SK-N-MC (cell line): ENCODE data around the gene BTRC.

ENCODE experiments used
- DNase-seq: peaks from one replicate; pipeline ENCODE4 v3.0.0-alpha.2; 2011; ENCODE audit warnings: low read depth, low spot score
- H3K27ac ChIP-seq: fragments of 200-600 bp; sonication (generic); 2 replicates; pipeline ENCODE4 v1.5.1; 2016; ENCODE audit warnings: mixed run types
- H3K36me3 ChIP-seq: fragments of 200-600 bp; sonication (generic); 2 replicates; pipeline ENCODE4 v1.6.1; 2017; ENCODE audit warnings: antibody characterized with exemption, low read length, mixed read lengths; ENCODE audit not compliant: insufficient read depth
- H3K4me3 ChIP-seq: fragments of 200-600 bp; sonication (generic); 2 replicates; pipeline ENCODE4 v1.5.1; 2016
- H3K9ac ChIP-seq: fragments of 200-600 bp; sonication (generic); 2 replicates; pipeline ENCODE4 v1.8.0; 2017; ENCODE audit warnings: mixed run types, mixed read lengths; ENCODE audit not compliant: insufficient read length
- H3K9me3 ChIP-seq: fragments of 200-600 bp; sonication (generic); 2 replicates; pipeline ENCODE4 v1.6.1; 2017; ENCODE audit warnings: low read depth, mild to moderate bottlenecking, antibody characterized with exemption, low read length, moderate library complexity, mixed read lengths
- EZH2 ChIP-seq: fragments of 200-600 bp; sonication (generic); IDR thresholded peaks from one replicate; pipeline ENCODE4 v1.6.1; 2017; ENCODE audit warnings: antibody characterized with exemption
- FOXP2 ChIP-seq: optimal IDR thresholded peaks from 2 replicates; pipeline ENCODE3; 2011; ENCODE audit warnings: mild to moderate bottlenecking, moderate library complexity; ENCODE audit not compliant: insufficient read depth; ENCODE audit errors: extremely low read length, control extremely low read depth
- POLR2AphosphoS5 ChIP-seq: IDR thresholded peaks from 2 replicates; pipeline ENCODE4 v1.6.1; 2012; ENCODE audit warnings: mild to moderate bottlenecking, low read depth, low read length, borderline replicate concordance

BTRC gene

DNA sequence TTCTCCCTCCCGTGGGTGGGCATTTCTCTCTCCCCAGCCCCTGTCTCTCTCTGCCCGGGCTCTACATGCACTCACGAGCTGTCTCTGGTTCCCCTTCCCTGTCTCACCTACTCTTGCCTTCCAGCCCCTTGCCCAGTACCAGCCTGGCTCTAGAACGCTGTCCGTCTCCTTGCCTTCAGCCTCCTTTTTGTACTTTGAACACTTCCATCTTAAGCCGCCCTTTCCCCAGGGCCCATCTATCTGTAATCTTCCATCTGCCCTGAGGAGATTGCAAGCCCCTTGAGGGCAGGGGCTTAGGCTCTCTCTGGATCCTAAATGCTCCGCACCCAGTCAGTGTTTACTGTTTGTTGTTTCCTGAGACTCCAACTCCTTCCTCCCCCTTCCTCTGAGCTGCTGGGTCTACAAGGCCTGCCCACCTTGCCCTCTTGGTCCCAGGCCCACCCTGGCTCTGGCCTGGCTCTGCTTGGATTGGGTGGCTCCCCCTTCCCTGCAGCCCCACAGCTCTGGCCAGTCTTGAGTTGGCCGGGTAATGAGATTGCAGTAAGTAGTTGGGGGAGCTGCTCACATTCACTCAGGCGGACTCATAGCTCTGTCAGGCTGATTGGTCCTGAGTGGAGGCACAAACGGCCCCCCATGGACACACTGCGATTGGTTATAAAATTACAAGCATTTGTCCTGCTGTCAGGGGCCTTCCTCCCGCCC is 205.8 kb downstream of the BTRC start:
- Histone ChIP-seq H3K9me3 (no peaks in the 10 kb centered on the region), H3K36me3 (no peaks in the 10 kb centered on the region), H3K4me3 (no peak overlapping the region), H3K27ac (no peak overlapping the region), H3K9ac (no peak overlapping the region)
- TF ChIP-seq POLR2AphosphoS5 = no peak
- DNase-seq = no peak

DNA sequence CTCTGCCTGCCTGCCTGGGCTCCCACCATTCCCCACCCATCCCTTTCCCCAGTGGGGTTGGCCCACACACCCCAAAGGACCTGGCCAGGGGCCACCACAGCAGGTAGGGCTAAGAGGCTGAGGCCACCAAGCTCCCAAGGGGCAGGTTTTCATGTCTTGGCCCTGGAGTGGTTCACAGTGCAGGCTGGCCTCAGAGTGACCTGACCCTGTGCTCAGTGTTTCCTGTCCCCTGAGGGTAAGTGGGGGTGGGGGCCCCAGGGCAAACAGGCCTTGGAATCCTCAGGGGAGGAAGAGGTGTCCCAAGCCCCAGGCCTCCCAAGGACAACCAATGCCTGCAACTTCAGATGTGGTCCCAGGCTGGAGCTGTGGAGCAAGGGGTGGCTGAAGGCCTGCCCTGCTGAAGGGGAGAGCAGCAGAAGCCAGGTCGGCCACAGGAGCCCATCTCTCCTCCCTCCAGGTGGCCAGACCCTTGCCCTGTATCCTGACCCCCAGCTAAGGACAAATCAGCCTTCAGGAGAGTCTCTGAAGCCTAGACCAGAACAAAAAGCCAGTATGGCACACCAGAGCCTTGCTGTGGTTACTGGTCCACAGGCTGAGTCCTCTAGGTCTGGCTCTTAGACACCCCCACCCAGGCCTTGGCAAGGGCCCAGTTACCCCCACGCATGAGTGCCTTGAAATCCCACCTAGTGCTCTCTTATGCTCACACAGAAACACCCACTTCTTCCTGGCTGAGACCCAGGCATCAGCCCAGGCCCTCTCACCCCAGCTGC is 206.5 kb downstream of the BTRC start:
- Histone ChIP-seq H3K27ac (no peak overlapping the region), H3K9me3 (no peaks in the 10 kb centered on the region), H3K36me3 (no peaks in the 10 kb centered on the region), H3K9ac (no peak overlapping the region), H3K4me3 (no peak overlapping the region)
- DNase-seq = no peak
- TF ChIP-seq FOXP2 = no peak
- TF ChIP-seq POLR2AphosphoS5 = no peak
- TF ChIP-seq EZH2 = no peak

DNA sequence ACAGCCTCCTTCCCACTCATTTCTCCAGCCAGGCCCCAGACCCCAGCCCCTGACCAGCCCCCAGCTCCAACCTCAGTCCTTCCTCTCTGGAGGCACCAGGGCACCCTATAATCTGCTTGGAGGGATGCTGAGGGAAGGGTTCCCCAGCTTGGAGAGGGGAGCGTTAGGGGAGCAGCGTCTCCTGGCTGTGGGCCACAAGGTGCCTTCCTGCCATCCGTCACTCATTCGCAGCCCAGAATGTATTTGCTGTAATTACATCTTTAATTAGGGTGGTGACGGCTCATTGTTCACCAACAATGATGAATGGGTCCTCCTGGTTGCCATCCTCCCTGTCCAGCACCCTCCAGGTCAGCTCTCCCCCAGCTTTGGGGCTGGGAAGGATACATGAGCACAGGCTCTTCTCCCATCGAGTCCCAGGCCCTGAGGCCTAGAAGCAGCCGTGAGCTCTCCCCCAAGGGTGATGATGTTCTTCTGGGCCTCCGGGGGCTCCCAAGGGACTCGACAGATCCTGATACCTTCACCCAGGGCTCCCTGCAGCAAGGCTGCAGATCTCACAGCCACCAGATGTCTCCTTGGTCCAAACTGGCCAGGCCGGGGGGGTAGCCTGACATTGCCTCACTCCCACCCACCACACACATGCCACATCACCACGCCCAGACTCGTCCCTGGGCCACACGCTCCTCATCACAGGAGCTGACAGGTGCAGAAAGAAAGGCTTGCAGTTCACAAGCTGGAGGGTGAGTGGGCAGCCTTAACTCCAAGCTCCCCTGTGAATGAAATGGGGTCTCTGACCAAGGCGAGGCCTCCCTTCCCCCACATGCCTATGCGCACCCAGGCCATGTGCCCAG is 207.3 kb downstream of the BTRC start:
- TF ChIP-seq EZH2 (no peak), POLR2AphosphoS5 (no peak), FOXP2 (no peak)
- Histone ChIP-seq H3K9me3 (no peaks in the 10 kb centered on the region), H3K9ac (no peak overlapping the region), H3K4me3 (no peak overlapping the region), H3K36me3 (no peaks in the 10 kb centered on the region), H3K27ac (no peak overlapping the region)
- no peak for DNase-seq

DNA sequence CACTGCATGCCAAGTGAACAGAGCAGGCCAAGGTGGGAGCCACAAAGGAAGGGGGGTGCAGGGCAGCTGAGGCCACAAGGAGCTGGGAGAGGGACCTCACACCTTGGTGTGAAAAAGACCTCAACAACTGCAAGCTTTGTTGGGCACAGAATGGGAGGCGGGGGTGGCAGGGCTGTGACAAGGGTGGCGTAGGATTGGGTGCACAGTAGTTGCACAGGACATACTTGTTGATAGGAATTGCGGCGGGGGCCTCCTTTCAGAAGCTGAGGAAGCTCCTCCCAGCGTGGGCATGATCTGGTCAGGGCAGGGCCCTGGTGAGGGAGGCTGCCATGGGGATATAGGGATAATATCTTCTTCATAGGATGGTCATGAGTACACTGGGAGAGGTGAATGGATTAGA is 208.3 kb downstream of the BTRC start:
- TF ChIP-seq EZH2 = no peak
- no peak for TF ChIP-seq POLR2AphosphoS5
- no peak for TF ChIP-seq FOXP2
- Histone ChIP-seq H3K36me3 (no peaks in the 10 kb centered on the region), H3K9ac (no peak overlapping the region), H3K27ac (no peak overlapping the region), H3K9me3 (no peaks in the 10 kb centered on the region), H3K4me3 (no peak overlapping the region)
- DNase-seq = no peak

DNA sequence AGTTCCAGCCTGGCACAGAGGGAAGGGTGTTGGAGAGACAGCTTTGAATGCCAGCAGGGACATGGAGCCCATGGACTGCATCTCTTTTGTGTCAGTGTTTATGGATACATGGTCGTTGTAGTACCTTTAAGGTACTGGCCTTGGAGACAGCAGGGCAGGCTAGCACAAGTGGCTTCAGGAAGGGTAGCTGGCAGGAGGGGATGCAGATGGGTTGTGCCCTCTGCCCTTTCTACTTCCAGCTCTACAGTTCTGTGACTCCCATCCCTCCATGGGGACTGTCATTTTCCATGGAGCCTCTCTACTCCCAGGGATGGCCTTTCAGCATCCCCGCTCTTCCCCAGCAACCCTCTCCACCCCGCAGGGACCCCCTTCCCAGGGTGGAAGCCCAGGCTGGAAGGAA is 209.0 kb downstream of the BTRC start:
- Histone ChIP-seq H3K27ac (no peak overlapping the region), H3K9me3 (no peaks in the 10 kb centered on the region)
- TF ChIP-seq POLR2AphosphoS5 (no peak), EZH2 (no peak), FOXP2 (no peak)

DNA sequence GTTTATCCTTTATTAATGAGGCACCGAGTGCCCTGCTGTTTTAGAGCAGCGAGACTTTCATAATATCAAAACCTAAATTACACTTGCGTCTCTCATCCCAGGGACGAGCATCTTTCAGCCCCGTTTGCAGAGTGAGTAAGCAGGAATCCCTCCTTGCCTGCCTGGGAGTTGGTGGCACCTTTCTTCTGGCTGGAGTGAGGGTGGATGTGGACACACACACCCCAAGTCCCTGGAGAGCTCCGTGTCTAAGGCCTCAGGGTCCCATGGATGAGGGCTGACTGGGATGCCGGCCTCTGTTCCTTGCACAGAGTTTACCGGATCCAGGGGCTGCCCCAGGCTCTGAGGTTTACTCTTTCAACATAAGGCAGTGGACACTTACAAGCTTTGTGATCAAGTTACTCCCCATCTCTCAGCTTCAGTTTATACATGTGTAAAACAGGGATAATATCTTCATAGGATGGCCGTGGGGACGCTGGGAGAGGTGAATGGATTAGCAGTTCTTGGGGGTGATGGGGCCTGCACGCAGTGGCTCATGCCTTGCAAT is 209.6 kb downstream of the BTRC start:
- Histone ChIP-seq H3K9me3 (no peaks in the 10 kb centered on the region), H3K4me3 (no peak overlapping the region), H3K27ac (no peak overlapping the region), H3K9ac (no peak overlapping the region), H3K36me3 (no peaks in the 10 kb centered on the region)
- DNase-seq = no peak
- TF ChIP-seq EZH2 (no peak), POLR2AphosphoS5 (no peak), FOXP2 (no peak)

More for the DNA sequence above, 209.0 kb downstream of the BTRC start:
- H3K9ac ChIP-seq = no peak overlapping the region
- H3K4me3 ChIP-seq = no peak overlapping the region
- H3K36me3 ChIP-seq = no peaks in the 10 kb centered on the region
- DNase-seq = no peak

DNA sequence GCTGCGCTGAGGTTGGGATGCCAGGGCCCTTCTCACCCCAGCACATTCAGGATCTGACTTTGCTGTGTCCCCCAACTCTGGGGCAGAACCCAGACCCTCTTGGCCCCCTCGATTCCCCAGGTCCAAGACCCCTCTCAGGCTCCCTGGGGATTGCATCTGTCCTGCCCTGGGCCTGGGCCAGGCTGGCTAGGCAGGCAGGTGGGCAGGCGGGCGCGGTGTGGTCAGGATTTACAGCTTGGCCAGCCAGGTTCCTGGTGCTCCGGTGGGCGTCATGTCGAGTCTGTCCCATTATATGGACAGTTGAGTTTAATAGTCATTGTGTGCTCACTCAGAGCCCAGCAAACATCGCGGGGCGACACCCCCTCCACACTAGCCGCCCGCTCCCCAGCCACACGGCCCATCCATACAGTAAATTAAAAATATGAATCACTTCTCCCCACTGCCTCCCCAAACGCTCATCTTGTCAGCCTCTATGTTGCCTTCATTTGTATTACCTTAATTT is 210.6 kb downstream of the BTRC start:
- Histone ChIP-seq H3K9ac (no peak overlapping the region), H3K36me3 (no peaks in the 10 kb centered on the region), H3K9me3 (no peaks in the 10 kb centered on the region), H3K27ac (no peak overlapping the region), H3K4me3 (no peak overlapping the region)
- TF ChIP-seq FOXP2 = no peak
- TF ChIP-seq EZH2 = no peak
- TF ChIP-seq POLR2AphosphoS5 = no peak
- DNase-seq = no peak
